Upper lobe of left lung (tissue), 6 donors: ENCODE data around the gene ATG2B. TPM values are rescaled to one million over a fixed set of nuclear protein-coding genes. Genes with fewer than 3 reads are reported as not detected.

Source experiments
- ATAC-seq, 2 donors: fragments of 200-7000 bp; cut with Tn5 transposase; one replicate each; pipeline ENCODE4 v1.9.1; 2022; ENCODE audit warnings: mild to moderate bottlenecking in 2 of 2, moderate library complexity in 2 of 2; ENCODE audit not compliant: low FRiP score in 2 of 2
- DNase-seq, 2 donors: peaks; one replicate each; pipeline ENCODE4 v3.0.0-alpha.2; 2019 to 2020
- H3K27ac ChIP-seq, 4 donors: fragments of 200-600 bp; sonication (generic); one replicate each; pipeline ENCODE4 v1.5.1; 2016 to 2019
- H3K27me3 ChIP-seq, 4 donors: fragments of 200-600 bp; sonication (generic); one replicate each; pipeline ENCODE4 v1.5.1; 2017 to 2019
- H3K36me3 ChIP-seq, 4 donors: fragments of 200-600 bp; sonication (generic); one replicate each; pipeline ENCODE4 v1.5.1; 2016 to 2019
- H3K4me1 ChIP-seq, 4 donors: fragments of 200-600 bp; sonication (generic); one replicate each; pipeline ENCODE4 v1.5.1; 2018 to 2019
- H3K4me3 ChIP-seq, 4 donors: fragments of 200-600 bp; sonication (generic); one replicate each; pipeline ENCODE4 v1.5.1; 2017 to 2019; ENCODE audit warnings: mild to moderate bottlenecking in 2 of 4, moderate library complexity in 1 of 4
- H3K9me3 ChIP-seq, 4 donors: fragments of 200-600 bp; sonication (generic); one replicate each; pipeline ENCODE4 v1.5.1; 2018 to 2019
- EP300 ChIP-seq, 4 donors: sonication (generic); formaldehyde crosslinking; IDR thresholded peaks; one replicate each; pipeline ENCODE4 v1.5.1; 2017; ENCODE audit warnings: antibody characterized with exemption in 4 of 4, control low read depth in 2 of 4
- POLR2A ChIP-seq, 4 donors: fragments of 450-650 bp; IDR thresholded peaks; one replicate each; pipeline ENCODE4 v1.5.1; 2016 to 2017; ENCODE audit warnings: antibody characterized with exemption in 4 of 4, mild to moderate bottlenecking in 2 of 4
- POLR2AphosphoS5 ChIP-seq, 2 donors: sonication (generic); formaldehyde crosslinking; IDR thresholded peaks; one replicate each; pipeline ENCODE4 v1.5.1; 2017; ENCODE audit warnings: antibody characterized with exemption in 2 of 2
- WGBS, 2 donors: methylation state at CpG; one replicate each; pipeline ENCODE4 v1.1.5; 2017 to 2018; 5-methylcytosine and 5-hydroxymethylcytosine counted together
- total RNA-seq, 6 donors: library from RNA; depleted of rRNA in 4 of 6; stranded (reverse); fragments of >200 nt in 4 of 6; gene quantifications; one replicate each; pipeline versions ENCODE4 v1.1.0 to v1.2.1, GENCODE V29; 2016 to 2021
- TF ChIP-seq, protein P1 (sequence below), 6 experiments: fragments of 450-650 bp in 4 of 6; fragments of 200-600 bp in 2 of 6; sonication (generic) in 2 of 6; IDR thresholded peaks; one replicate each; pipeline ENCODE4 v1.5.1; 2016 to 2019; ENCODE audit warnings: antibody characterized with exemption in 6 of 6
- donor health status: DM: no; HTN: no; CAD: no; lungs with moderate emphysema.
- donor health status: DM: no; HTN: yes; CAD: no; lungs with severe emphysema.

ATG2B gene
- total RNA-seq, 6 donors from 2014 or later, result 18.1 to 79.6 (median 20.0) TPM

- Histone ChIP-seq H3K9me3 (no peaks in the 10 kb centered on the region), H3K36me3 (peaks cover 3 to 74% (median 17%) of the 10 kb centered on the region in 4 donors), H3K4me3 (no peak overlapping the region), H3K27me3 (no peaks in the 10 kb centered on the region), H3K4me1 (no peaks in the 10 kb centered on the region), H3K27ac (no peak overlapping the region)
- peak in 1 of 2 donors; percentile 35 for DNase-seq
- 64 to 77% methylated on average over 7 of the region's 7 CpGs for WGBS, 2 donors
- ATAC-seq, result no peak
- TF ChIP-seq POLR2AphosphoS5 (IDR thresholded peaks at IDR 0.05), result no peak
- TF ChIP-seq, protein P1, sequence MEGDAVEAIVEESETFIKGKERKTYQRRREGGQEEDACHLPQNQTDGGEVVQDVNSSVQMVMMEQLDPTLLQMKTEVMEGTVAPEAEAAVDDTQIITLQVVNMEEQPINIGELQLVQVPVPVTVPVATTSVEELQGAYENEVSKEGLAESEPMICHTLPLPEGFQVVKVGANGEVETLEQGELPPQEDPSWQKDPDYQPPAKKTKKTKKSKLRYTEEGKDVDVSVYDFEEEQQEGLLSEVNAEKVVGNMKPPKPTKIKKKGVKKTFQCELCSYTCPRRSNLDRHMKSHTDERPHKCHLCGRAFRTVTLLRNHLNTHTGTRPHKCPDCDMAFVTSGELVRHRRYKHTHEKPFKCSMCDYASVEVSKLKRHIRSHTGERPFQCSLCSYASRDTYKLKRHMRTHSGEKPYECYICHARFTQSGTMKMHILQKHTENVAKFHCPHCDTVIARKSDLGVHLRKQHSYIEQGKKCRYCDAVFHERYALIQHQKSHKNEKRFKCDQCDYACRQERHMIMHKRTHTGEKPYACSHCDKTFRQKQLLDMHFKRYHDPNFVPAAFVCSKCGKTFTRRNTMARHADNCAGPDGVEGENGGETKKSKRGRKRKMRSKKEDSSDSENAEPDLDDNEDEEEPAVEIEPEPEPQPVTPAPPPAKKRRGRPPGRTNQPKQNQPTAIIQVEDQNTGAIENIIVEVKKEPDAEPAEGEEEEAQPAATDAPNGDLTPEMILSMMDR (IDR thresholded peaks at IDR 0.05), result no peak
- no peak for TF ChIP-seq POLR2A (IDR thresholded peaks at IDR 0.05)
- TF ChIP-seq EP300 (IDR thresholded peaks at IDR 0.05), result no peak
Observed at GRCh38 chr14:96324219-96324618, 38.9 kb downstream of the ATG2B start.

DNA sequence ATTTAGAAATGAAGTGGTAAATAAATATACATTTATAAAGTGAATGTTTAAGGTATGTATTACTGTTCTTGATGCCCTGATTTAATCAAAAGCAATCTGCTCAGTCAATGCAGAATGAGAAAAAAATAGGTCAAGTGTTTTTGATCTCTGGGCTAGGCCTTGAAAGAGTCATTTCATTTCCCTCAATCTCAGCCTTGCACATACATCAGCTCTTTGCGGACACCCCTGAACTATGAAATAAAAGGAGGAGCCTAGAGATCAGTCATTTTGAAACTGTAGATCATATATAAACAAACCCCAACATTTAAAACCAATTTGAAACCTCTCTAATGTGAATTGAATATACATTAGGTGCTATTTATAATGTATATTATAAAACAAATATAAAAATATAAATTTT, 42.5 kb downstream of the ATG2B start:
- Histone ChIP-seq H3K4me1 (no peaks in the 10 kb centered on the region), H3K27ac (no peak overlapping the region), H3K9me3 (no peaks in the 10 kb centered on the region), H3K27me3 (no peaks in the 10 kb centered on the region), H3K4me3 (no peak overlapping the region), H3K36me3 (peaks cover 3 to 82% (median 30%) of the 10 kb centered on the region in 4 donors)
- ATAC-seq, result no peak
- no peak for TF ChIP-seq POLR2AphosphoS5 (IDR thresholded peaks at IDR 0.05)
- TF ChIP-seq, protein P1 (IDR thresholded peaks at IDR 0.05), result no peak
- no peak for TF ChIP-seq EP300 (IDR thresholded peaks at IDR 0.05)
- no peak for TF ChIP-seq POLR2A (IDR thresholded peaks at IDR 0.05)
- no peak for DNase-seq
- WGBS, 2 donors, result 67 to 100% methylated on average over 1 of the region's 1 CpG

DNA sequence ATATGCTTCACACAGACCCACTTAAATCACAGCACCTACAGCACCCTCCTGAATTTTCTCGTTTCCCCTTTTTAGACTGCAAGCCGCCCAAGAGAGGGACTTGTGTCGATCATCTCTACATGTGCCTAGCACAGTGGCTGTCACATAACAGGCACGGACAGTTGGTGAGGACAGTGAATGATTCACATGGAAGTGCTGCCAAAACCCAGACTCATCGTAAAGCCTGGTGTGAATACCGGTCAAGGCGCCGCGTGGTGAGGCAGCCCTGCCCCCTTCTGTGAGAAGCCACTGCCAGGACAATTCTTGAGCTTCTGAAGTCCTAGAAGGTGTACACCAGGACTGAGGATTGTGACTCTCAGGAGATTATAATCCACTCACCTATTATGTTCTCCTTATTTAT, 44.3 kb downstream of the ATG2B start:
- H3K27ac ChIP-seq, result no peak overlapping the region
- TF ChIP-seq, protein P1 (IDR thresholded peaks at IDR 0.05), result no peak
- TF ChIP-seq POLR2A (IDR thresholded peaks at IDR 0.05) (no peak), EP300 (IDR thresholded peaks at IDR 0.05) (no peak), POLR2AphosphoS5 (IDR thresholded peaks at IDR 0.05) (no peak)
- DNase-seq (peak in 1 of 2 donors; percentile 42), ATAC-seq (no peak)
- H3K4me3 ChIP-seq, result no peak overlapping the region
- no peaks in the 10 kb centered on the region for H3K27me3 ChIP-seq
- H3K9me3 ChIP-seq, result no peaks in the 10 kb centered on the region
- no peaks in the 10 kb centered on the region for H3K4me1 ChIP-seq
- 92 to 96% methylated on average over 9 of the region's 9 CpGs for WGBS, 2 donors
- peaks cover 0 to 80% (median 37%) of the 10 kb centered on the region in 4 donors for H3K36me3 ChIP-seq

- DNase-seq (no peak), ATAC-seq (no peak)
- 89 to 94% methylated on average over 3 of the region's 3 CpGs for WGBS, 2 donors
- Histone ChIP-seq H3K27me3 (no peaks in the 10 kb centered on the region), H3K36me3 (peaks cover 2 to 84% (median 37%) of the 10 kb centered on the region in 4 donors), H3K9me3 (no peaks in the 10 kb centered on the region), H3K4me3 (no peak overlapping the region), H3K4me1 (no peaks in the 10 kb centered on the region), H3K27ac (no peak overlapping the region)
- TF ChIP-seq POLR2AphosphoS5 (IDR thresholded peaks at IDR 0.05), result no peak
- TF ChIP-seq, protein P1 (IDR thresholded peaks at IDR 0.05), result no peak
Observed at GRCh38 chr14:96316087-96316486, 47.1 kb downstream of the ATG2B start.

DNA sequence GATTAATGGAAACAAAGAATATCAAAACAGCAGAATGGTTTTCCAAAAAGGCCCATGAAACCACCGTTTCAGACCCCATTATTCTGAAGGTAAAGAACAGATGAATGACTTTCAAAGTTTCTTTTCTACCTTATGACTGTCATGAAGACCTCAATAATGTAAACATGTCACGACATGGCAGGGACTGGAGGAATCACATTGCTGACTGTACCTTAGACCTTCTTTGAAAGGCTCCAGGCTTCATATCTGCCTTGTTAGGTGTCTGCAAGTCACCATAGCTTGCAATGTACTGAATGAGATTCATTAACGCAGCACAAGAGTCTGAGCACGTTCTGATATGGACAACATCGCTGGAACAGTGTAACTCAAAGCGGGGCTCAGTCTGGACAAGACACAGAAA, 52.2 kb downstream of the ATG2B start:
- no peak overlapping the region for H3K4me3 ChIP-seq
- H3K27ac ChIP-seq, result no peak overlapping the region
- H3K27me3 ChIP-seq, result no peaks in the 10 kb centered on the region
- TF ChIP-seq POLR2AphosphoS5 (IDR thresholded peaks at IDR 0.05) (no peak), EP300 (IDR thresholded peaks at IDR 0.05) (no peak), POLR2A (IDR thresholded peaks at IDR 0.05) (no peak)
- TF ChIP-seq, protein P1 (IDR thresholded peaks at IDR 0.05), result no peak
- 92 to 94% methylated on average over 6 of the region's 6 CpGs for WGBS, 2 donors
- no peaks in the 10 kb centered on the region for H3K9me3 ChIP-seq
- peaks cover 19 to 94% (median 52%) of the 10 kb centered on the region in 4 donors for H3K36me3 ChIP-seq
- no peak for DNase-seq
- no peak for ATAC-seq
- H3K4me1 ChIP-seq, result no peaks in the 10 kb centered on the region
